Measurements from ENCODE around the gene PLA2G2C.

GRCh38 chr1:20149601-20150325 is 36.6 kb downstream of the PLA2G2C start:
- TF ChIP-seq CTCF (conservative IDR thresholded peaks at IDR 0.05; ENCODE audit: low read depth, low read length) = no peak
- TF ChIP-seq EZH2 (IDR thresholded peaks at IDR 0.05; ENCODE audit: borderline replicate concordance, low read depth, low read length, poor library complexity, severe bottlenecking) = no peak
